ENCODE results near the gene BPGM.

Gene BPGM

GRCh38 chr7:134699021-134699818 lies 52.6 kb downstream of the BPGM start:
- Histone ChIP-seq H3K9me3 (ENCODE audit: control insufficient read depth, low read length) (no peaks in the 10 kb centered on the region), H3K4me1 (ENCODE audit: control insufficient read depth, insufficient read depth, low read length) (peaks cover 56% of the 10 kb centered on the region), H3K27me3 (replicated peaks; ENCODE audit: control insufficient read depth, insufficient read depth, low read length) (no peaks in the 10 kb centered on the region), H3K36me3 (ENCODE audit: control insufficient read depth, insufficient read depth, low read length, severe bottlenecking) (no peaks in the 10 kb centered on the region), H3K9ac (ENCODE audit: low read length) (peak overlapping the region; percentile 59), H3K4me3 (ENCODE audit: low read length) (no peak overlapping the region)
- DNase-seq (ENCODE audit: low read depth) = peak; percentile 24

GRCh38 chr7:134699899-134700298 lies 53.2 kb downstream of the BPGM start:
- Histone ChIP-seq H3K27me3 (replicated peaks; ENCODE audit: control insufficient read depth, insufficient read depth, low read length) (no peaks in the 10 kb centered on the region), H3K9ac (ENCODE audit: low read length) (peak overlapping the region; percentile 59), H3K4me1 (ENCODE audit: control insufficient read depth, insufficient read depth, low read length) (peaks cover 56% of the 10 kb centered on the region), H3K9me3 (ENCODE audit: control insufficient read depth, low read length) (no peaks in the 10 kb centered on the region), H3K36me3 (ENCODE audit: control insufficient read depth, insufficient read depth, low read length, severe bottlenecking) (no peaks in the 10 kb centered on the region), H3K4me3 (ENCODE audit: low read length) (no peak overlapping the region)
- peak; percentile 69 for DNase-seq (ENCODE audit: low read depth)

GRCh38 chr7:134701272-134701671 lies 54.6 kb downstream of the BPGM start:
- peak; percentile 40 for DNase-seq (ENCODE audit: low read depth)
- Histone ChIP-seq H3K36me3 (ENCODE audit: control insufficient read depth, insufficient read depth, low read length, severe bottlenecking) (no peaks in the 10 kb centered on the region), H3K9me3 (ENCODE audit: control insufficient read depth, low read length) (no peaks in the 10 kb centered on the region), H3K9ac (ENCODE audit: low read length) (no peak overlapping the region), H3K27me3 (replicated peaks; ENCODE audit: control insufficient read depth, insufficient read depth, low read length) (no peaks in the 10 kb centered on the region), H3K4me1 (ENCODE audit: control insufficient read depth, insufficient read depth, low read length) (peaks cover 56% of the 10 kb centered on the region), H3K4me3 (ENCODE audit: low read length) (no peak overlapping the region)

GRCh38 chr7:134702366-134703240 lies 56.0 kb downstream of the BPGM start:
- peak overlapping the region; percentile 6 for H3K9ac ChIP-seq (ENCODE audit: low read length)
- peaks cover 65% of the 10 kb centered on the region for H3K4me1 ChIP-seq (ENCODE audit: control insufficient read depth, insufficient read depth, low read length)
- DNase-seq (ENCODE audit: low read depth) = peak; percentile 16
- no peak overlapping the region for H3K4me3 ChIP-seq (ENCODE audit: low read length)
- H3K36me3 ChIP-seq (ENCODE audit: control insufficient read depth, insufficient read depth, low read length, severe bottlenecking) = no peaks in the 10 kb centered on the region
- no peaks in the 10 kb centered on the region for H3K9me3 ChIP-seq (ENCODE audit: control insufficient read depth, low read length)
- no peaks in the 10 kb centered on the region for H3K27me3 ChIP-seq (replicated peaks; ENCODE audit: control insufficient read depth, insufficient read depth, low read length)

GRCh38 chr7:134703241-134703594 lies 56.6 kb downstream of the BPGM start:
- H3K36me3 ChIP-seq (ENCODE audit: control insufficient read depth, insufficient read depth, low read length, severe bottlenecking) = no peaks in the 10 kb centered on the region
- H3K27me3 ChIP-seq (replicated peaks; ENCODE audit: control insufficient read depth, insufficient read depth, low read length) = no peaks in the 10 kb centered on the region
- H3K4me1 ChIP-seq (ENCODE audit: control insufficient read depth, insufficient read depth, low read length) = peaks cover 70% of the 10 kb centered on the region
- peak overlapping the region; percentile 12 for H3K9ac ChIP-seq (ENCODE audit: low read length)
- DNase-seq (ENCODE audit: low read depth) = no peak
- no peak overlapping the region for H3K4me3 ChIP-seq (ENCODE audit: low read length)
- no peaks in the 10 kb centered on the region for H3K9me3 ChIP-seq (ENCODE audit: control insufficient read depth, low read length)

- H3K4me1 ChIP-seq (ENCODE audit: control insufficient read depth, insufficient read depth, low read length) = peaks cover 75% of the 10 kb centered on the region
These were observed 57.1 kb downstream of the BPGM start for GRCh38 chr7:134703782-134704181.

GRCh38 chr7:134704827-134705226 lies 58.2 kb downstream of the BPGM start:
- H3K36me3 ChIP-seq (ENCODE audit: control insufficient read depth, insufficient read depth, low read length, severe bottlenecking) = no peaks in the 10 kb centered on the region
- H3K9ac ChIP-seq (ENCODE audit: low read length) = no peak overlapping the region
- H3K27me3 ChIP-seq (replicated peaks; ENCODE audit: control insufficient read depth, insufficient read depth, low read length) = no peaks in the 10 kb centered on the region
- no peak for DNase-seq (ENCODE audit: low read depth)
- no peak overlapping the region for H3K4me3 ChIP-seq (ENCODE audit: low read length)
- H3K4me1 ChIP-seq (ENCODE audit: control insufficient read depth, insufficient read depth, low read length) = peaks cover 71% of the 10 kb centered on the region
- H3K9me3 ChIP-seq (ENCODE audit: control insufficient read depth, low read length) = no peaks in the 10 kb centered on the region

More at GRCh38 chr7:134703782-134704181, 57.1 kb downstream of the BPGM start:
- Histone ChIP-seq H3K4me3 (ENCODE audit: low read length) (no peak overlapping the region), H3K27me3 (replicated peaks; ENCODE audit: control insufficient read depth, insufficient read depth, low read length) (no peaks in the 10 kb centered on the region), H3K9ac (ENCODE audit: low read length) (peak overlapping the region; percentile 12), H3K36me3 (ENCODE audit: control insufficient read depth, insufficient read depth, low read length, severe bottlenecking) (no peaks in the 10 kb centered on the region), H3K9me3 (ENCODE audit: control insufficient read depth, low read length) (no peaks in the 10 kb centered on the region)
- no peak for DNase-seq (ENCODE audit: low read depth)

GRCh38 chr7:134705716-134706115 lies 59.1 kb downstream of the BPGM start:
- no peaks in the 10 kb centered on the region for H3K9me3 ChIP-seq (ENCODE audit: control insufficient read depth, low read length)
- H3K36me3 ChIP-seq (ENCODE audit: control insufficient read depth, insufficient read depth, low read length, severe bottlenecking) = no peaks in the 10 kb centered on the region
- H3K4me3 ChIP-seq (ENCODE audit: low read length) = no peak overlapping the region
- H3K4me1 ChIP-seq (ENCODE audit: control insufficient read depth, insufficient read depth, low read length) = peaks cover 65% of the 10 kb centered on the region
- H3K27me3 ChIP-seq (replicated peaks; ENCODE audit: control insufficient read depth, insufficient read depth, low read length) = no peaks in the 10 kb centered on the region
- peak overlapping the region; percentile 8 for H3K9ac ChIP-seq (ENCODE audit: low read length)
- peak; percentile 36 for DNase-seq (ENCODE audit: low read depth)

- H3K4me3 ChIP-seq (ENCODE audit: low read length) = no peak overlapping the region
- H3K27me3 ChIP-seq (replicated peaks; ENCODE audit: control insufficient read depth, insufficient read depth, low read length) = no peaks in the 10 kb centered on the region
- no peak for DNase-seq (ENCODE audit: low read depth)
- peaks cover 65% of the 10 kb centered on the region for H3K4me1 ChIP-seq (ENCODE audit: control insufficient read depth, insufficient read depth, low read length)
- no peaks in the 10 kb centered on the region for H3K36me3 ChIP-seq (ENCODE audit: control insufficient read depth, insufficient read depth, low read length, severe bottlenecking)
- H3K9me3 ChIP-seq (ENCODE audit: control insufficient read depth, low read length) = no peaks in the 10 kb centered on the region
- no peak overlapping the region for H3K9ac ChIP-seq (ENCODE audit: low read length)
These were observed 59.8 kb downstream of the BPGM start for GRCh38 chr7:134706468-134706867.

GRCh38 chr7:134707663-134708378 lies 61.2 kb downstream of the BPGM start:
- Histone ChIP-seq H3K4me1 (ENCODE audit: control insufficient read depth, insufficient read depth, low read length) (peaks cover 63% of the 10 kb centered on the region), H3K27me3 (replicated peaks; ENCODE audit: control insufficient read depth, insufficient read depth, low read length) (no peaks in the 10 kb centered on the region), H3K9ac (ENCODE audit: low read length) (peak overlapping the region; percentile 40), H3K9me3 (ENCODE audit: control insufficient read depth, low read length) (no peaks in the 10 kb centered on the region), H3K4me3 (ENCODE audit: low read length) (no peak overlapping the region), H3K36me3 (ENCODE audit: control insufficient read depth, insufficient read depth, low read length, severe bottlenecking) (no peaks in the 10 kb centered on the region)
- peak; percentile 42 for DNase-seq (ENCODE audit: low read depth)

- Histone ChIP-seq H3K9ac (ENCODE audit: low read length) (no peak overlapping the region), H3K4me3 (ENCODE audit: low read length) (no peak overlapping the region), H3K27me3 (replicated peaks; ENCODE audit: control insufficient read depth, insufficient read depth, low read length) (no peaks in the 10 kb centered on the region), H3K9me3 (ENCODE audit: control insufficient read depth, low read length) (no peaks in the 10 kb centered on the region), H3K36me3 (ENCODE audit: control insufficient read depth, insufficient read depth, low read length, severe bottlenecking) (no peaks in the 10 kb centered on the region), H3K4me1 (ENCODE audit: control insufficient read depth, insufficient read depth, low read length) (peaks cover 55% of the 10 kb centered on the region)
- DNase-seq (ENCODE audit: low read depth) = no peak
These were observed 62.0 kb downstream of the BPGM start for GRCh38 chr7:134708692-134709091.
